ENCODE data around the gene FARP2.
"Not testable (repeated sequence)": the region's sequence is repeated elsewhere in the genome, so short reads cannot be mapped to it uniquely, and the experiment has no call there.

The FARP2 gene

DNA sequence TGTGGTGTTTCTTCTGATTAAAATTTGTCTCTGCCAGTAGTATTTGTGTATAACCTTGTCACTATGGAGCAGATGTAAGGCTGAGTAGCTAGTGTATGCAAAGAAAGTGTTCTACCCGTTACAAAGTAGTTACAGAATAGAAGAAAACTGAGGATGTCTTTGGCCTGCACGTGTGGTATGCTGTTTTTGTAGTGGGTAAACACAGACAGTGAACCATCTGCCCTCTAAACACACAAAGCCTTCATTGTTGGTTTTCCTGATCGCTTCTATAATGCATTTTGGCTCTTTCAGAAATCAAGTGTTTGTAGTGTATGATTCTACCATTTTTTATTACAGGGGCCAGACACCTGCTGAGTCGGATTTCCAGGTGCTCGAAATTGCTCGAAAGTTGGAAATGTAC, 61.5 kb downstream of the FARP2 start:
- H3K27ac ChIP-seq, result no peak overlapping the region
- no peak for TF ChIP-seq ZFX (IDR thresholded peaks at IDR 0.05; ENCODE audit: borderline replicate concordance)
- TF ChIP-seq, protein P1, sequence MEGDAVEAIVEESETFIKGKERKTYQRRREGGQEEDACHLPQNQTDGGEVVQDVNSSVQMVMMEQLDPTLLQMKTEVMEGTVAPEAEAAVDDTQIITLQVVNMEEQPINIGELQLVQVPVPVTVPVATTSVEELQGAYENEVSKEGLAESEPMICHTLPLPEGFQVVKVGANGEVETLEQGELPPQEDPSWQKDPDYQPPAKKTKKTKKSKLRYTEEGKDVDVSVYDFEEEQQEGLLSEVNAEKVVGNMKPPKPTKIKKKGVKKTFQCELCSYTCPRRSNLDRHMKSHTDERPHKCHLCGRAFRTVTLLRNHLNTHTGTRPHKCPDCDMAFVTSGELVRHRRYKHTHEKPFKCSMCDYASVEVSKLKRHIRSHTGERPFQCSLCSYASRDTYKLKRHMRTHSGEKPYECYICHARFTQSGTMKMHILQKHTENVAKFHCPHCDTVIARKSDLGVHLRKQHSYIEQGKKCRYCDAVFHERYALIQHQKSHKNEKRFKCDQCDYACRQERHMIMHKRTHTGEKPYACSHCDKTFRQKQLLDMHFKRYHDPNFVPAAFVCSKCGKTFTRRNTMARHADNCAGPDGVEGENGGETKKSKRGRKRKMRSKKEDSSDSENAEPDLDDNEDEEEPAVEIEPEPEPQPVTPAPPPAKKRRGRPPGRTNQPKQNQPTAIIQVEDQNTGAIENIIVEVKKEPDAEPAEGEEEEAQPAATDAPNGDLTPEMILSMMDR (IDR thresholded peaks at IDR 0.05), result no peak

DNA sequence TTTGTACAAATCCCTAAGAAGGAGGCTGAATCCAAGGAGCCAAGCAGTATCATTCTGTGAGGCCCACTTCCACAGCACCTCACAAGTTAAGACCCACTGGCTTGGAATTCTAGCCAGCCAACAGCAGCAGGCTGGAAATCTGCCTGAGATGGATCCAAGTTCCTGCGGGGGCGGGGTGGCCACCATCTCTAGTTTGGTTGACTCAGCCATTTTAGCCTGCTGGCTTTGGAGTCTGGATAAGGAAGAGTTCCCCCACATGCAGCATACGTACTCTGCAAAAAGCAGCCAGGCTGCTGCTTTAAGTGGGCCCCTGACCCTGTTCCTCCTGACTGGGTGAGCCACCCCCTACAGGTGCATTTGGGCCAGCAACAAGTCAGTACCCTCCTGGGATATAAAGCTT, 65.2 kb downstream of the FARP2 start:
- H3K27ac ChIP-seq, result no peak overlapping the region
- TF ChIP-seq, protein P1 (IDR thresholded peaks at IDR 0.05), result no peak
- TF ChIP-seq ZFX (IDR thresholded peaks at IDR 0.05; ENCODE audit: borderline replicate concordance), result no peak

DNA sequence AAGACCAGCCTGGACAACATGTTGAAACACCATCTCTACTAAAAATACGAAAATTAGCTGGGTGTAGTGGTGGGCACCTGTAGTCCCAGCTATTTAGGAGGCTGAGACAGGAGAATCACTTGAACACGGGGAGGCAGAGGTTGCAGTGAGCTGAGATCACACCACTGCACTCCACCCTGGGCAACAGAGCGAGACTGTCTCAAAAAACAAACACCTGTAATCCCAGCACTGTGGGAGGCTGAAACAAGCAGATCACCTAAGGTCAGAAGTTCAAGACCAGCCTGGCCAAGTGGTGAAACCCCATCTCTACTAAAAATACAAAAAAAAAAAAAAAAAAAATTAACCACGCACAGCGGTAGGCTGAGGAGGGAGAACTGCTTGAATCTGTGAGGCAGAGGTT, 65.9 kb downstream of the FARP2 start:
- not testable (repeated sequence) for H3K27ac ChIP-seq

DNA sequence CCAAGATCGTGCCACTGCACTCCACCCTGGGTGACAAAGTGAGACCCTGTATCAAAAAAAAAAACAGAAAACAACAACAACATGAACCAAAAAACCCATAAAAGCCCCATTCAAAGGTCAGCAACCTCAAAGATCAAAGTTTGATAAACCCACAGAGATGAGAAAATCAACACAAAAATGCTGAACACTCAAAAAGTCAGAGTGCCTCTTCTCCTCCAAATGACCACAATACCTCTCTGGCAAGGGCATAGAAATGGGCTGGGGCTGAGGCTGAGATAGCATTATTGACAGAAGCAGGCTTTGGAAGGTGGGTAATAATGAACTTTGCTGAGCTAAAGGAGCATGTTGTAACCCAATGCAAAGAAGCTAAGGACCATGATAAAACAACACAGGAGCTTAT, 66.3 kb downstream of the FARP2 start:
- TF ChIP-seq, protein P1 (IDR thresholded peaks at IDR 0.05), result no peak
- TF ChIP-seq ZFX (IDR thresholded peaks at IDR 0.05; ENCODE audit: borderline replicate concordance), result no peak
- no peak overlapping the region for H3K27ac ChIP-seq

DNA sequence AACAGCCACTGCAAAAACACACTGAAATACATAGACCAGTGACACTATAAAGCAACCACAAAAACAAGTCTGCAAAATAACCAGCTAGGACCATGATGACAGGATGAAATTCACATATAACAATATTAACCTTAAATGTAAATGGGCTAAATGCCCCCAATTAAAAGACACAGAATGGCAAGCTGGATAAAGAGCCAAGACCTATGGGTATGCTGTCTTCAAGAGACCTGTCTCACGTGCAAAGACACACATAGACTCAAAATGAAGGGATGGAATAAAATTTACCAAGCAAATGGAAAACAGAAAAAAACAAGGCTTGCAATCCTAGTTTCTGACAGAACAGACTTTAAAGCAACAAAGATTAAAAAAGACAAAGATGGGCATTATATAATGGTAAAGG, 67.4 kb downstream of the FARP2 start:
- not testable (repeated sequence) for H3K27ac ChIP-seq

DNA sequence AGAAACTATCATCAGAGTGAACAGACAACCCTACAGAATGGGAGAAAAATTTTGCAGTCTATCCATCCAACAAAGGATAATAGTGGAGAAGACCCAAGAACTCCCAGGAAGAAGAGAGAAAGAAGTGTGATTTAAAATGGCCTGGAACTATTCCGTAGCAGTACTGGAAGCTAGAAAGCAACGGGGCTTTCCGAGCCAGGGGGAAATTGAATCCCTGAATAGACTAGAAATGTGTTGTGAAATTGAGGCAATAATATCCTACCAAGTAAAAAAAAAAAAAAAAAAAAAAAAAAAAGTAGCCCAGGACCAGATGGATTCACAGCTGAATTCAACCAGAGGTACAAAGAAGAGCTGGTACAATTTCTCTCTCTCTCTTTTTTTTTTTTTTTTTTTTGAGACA, 69.3 kb downstream of the FARP2 start:
- TF ChIP-seq, protein P1 (IDR thresholded peaks at IDR 0.05), result no peak
- TF ChIP-seq ZFX (IDR thresholded peaks at IDR 0.05; ENCODE audit: borderline replicate concordance), result no peak
- no peak overlapping the region for H3K27ac ChIP-seq

DNA sequence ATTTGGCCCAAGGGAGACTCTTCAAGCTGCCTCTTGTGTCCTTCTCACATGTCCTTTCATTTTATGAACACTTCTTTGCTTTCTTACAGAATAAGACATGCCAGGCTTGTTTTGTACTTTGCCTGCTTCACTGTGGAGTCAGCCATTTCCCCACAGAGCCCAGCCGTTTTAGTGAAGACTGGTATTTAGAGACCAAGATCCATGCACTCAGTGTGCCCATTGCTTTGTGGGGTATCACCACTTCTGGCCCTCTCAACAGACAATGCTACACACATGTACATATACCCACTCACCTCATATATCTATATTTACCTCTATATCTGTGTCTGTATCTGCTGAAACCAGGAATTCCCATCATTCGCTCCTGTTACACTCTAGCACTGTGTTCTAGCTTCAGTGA, 74.1 kb downstream of the FARP2 start:
- H3K27ac ChIP-seq, result no peak overlapping the region
- TF ChIP-seq ZFX (IDR thresholded peaks at IDR 0.05; ENCODE audit: borderline replicate concordance), result no peak
- TF ChIP-seq, protein P1 (IDR thresholded peaks at IDR 0.05), result no peak

DNA sequence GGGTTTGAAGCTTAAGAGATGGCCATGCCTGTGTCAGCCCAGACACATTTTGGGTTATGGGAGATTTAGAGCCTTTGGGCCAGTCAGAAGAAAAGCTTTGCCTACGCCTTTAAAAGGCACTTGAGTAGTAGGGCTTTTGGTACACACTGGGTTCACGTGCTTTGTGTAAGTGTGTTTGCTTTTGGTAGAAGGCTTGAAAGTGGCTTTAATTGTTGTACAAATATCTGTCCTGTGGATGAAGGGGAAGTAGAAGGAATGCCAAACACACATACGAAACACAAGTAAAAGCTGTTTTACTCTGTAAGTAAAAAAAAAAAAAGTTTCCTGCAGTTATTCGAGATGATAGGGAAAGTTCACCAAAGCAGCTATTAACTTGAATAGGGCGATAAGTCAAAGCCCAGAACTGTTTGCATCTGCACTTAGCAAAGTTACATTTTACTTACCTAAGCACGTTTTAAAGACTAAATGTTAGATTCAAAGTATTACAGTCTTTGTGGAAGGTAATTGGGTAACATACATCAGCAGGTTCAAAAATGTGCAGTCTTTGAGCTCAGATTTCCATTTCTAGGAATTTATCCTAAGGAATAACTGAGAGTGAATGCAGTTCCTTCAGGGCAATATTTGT, 76.9 kb downstream of the FARP2 start:
- TF ChIP-seq, protein P1 (IDR thresholded peaks at IDR 0.05), result no peak
- no peak for TF ChIP-seq ZFX (IDR thresholded peaks at IDR 0.05; ENCODE audit: borderline replicate concordance)
- no peak overlapping the region for H3K27ac ChIP-seq
